ENCODE measurements around the gene ZFAND4. TPM values are rescaled to one million over a fixed set of nuclear protein-coding genes. Genes with fewer than 3 reads are reported as not detected.

Gene ZFAND4
- total and polyA plus RNA-seq, 9 of the 15 experiments (the other 6 are each of a cell fraction or from before 2014, with no cell fraction given): 0.42 to 3.0 (median 1.5) TPM

GRCh38 chr10:45580371-45581215 is 92.0 kb downstream of the ZFAND4 start:
- Histone ChIP-seq H4K20me1 (replicated peaks; ENCODE audit: control insufficient read depth, insufficient read depth, low read length) (no peaks in the 10 kb centered on the region), H3K9ac (ENCODE audit: insufficient read depth in 1 of 2, low read depth in 2 of 2, low read length in 2 of 2) (peak overlapping the region; percentile 49 to 77; a peak in 3 of 4 replicates), H3K4me1 (replicated peaks in 1 of 2; ENCODE audit: control insufficient read depth in 2 of 2, insufficient read depth in 2 of 2, low read length in 2 of 2) (peaks cover 6 to 29% of the 10 kb centered on the region in 2 experiments), H3K36me3 (ENCODE audit: control insufficient read depth, insufficient read depth, low read length) (no peaks in the 10 kb centered on the region), H3K4me3 (peak overlapping the region; percentile 8; the same call in 1 of the 2 replicates), H3K79me2 (ENCODE audit: control insufficient read depth, insufficient read depth, low read length) (peaks cover 66% of the 10 kb centered on the region), H3K27me3 (ENCODE audit: control insufficient read depth in 2 of 2, insufficient read depth in 2 of 2, low read length in 2 of 2) (no peaks in the 10 kb centered on the region), H3K9me1 (ENCODE audit: control insufficient read depth, insufficient read depth, low read length) (no peaks in the 10 kb centered on the region), H3K27ac (ENCODE audit: extremely low read depth, low read depth, low read length) (peak overlapping the region; percentile 62), H3K4me2 (ENCODE audit: insufficient read depth, low read length) (peak overlapping the region; percentile 79), H3K9me3 (replicated peaks; ENCODE audit: control insufficient read depth, insufficient read depth, low read depth, low read length) (no peaks in the 10 kb centered on the region), H2AFZ (ENCODE audit: low read depth, low read length) (peak overlapping the region; percentile 42)
- POLR2A ChIA-PET: interaction anchor here (0.8 to 3.0 kb wide), 7 partner anchors 12 to 345 kb away, joined by 3 to 22 read pairs (median 4); no protein-coding TSS in a partner anchor
- WGBS (ENCODE audit: insufficient coverage, low coverage, missing lambda C conversion rate): 10% methylated on average over 8 of the region's 8 CpGs
- intact Hi-C loops (cut with micrococcal nuclease) (loop anchor here (2.0 kb wide), 1 partner anchor 110 kb away; no protein-coding TSS in a partner anchor), in situ Hi-C loops (cut with MboI) (no loop called here)
- DNase-seq (ENCODE audit: extremely low read depth in 1 of 4, low spot score in 3 of 4): peak in 2 of 4 experiments; percentile 27 to 38
- peak; percentile 72 for ATAC-seq
- no peak for FAIRE-seq
- CTCF ChIA-PET (ENCODE audit: low intra/inter-chr PET ratio): no interaction called here
- BruUV-seq (replicated peaks): no TSS peak
- TF ChIP-seq MEF2A (IDR thresholded peaks at IDR 0.05; ENCODE audit: control insufficient read depth, low read depth, low read length): no peak
- TF ChIP-seq CEBPG (CRISPR knock-in tag; IDR thresholded peaks at IDR 0.05): no peak
- no peak for TF ChIP-seq CEBPG (tag; conservative IDR thresholded peaks at IDR 0.05 in 1 of 2, IDR thresholded peaks at IDR 0.05 in 1 of 2)
- TF ChIP-seq ELF4 (CRISPR knock-in tag; IDR thresholded peaks at IDR 0.05): no peak
- TF ChIP-seq FOXA3 (CRISPR knock-in tag; conservative IDR thresholded peaks at IDR 0.05 in 1 of 2, IDR thresholded peaks at IDR 0.05 in 1 of 2): no peak
- no peak for TF ChIP-seq UBTF (IDR thresholded peaks at IDR 0.05; ENCODE audit: borderline replicate concordance in 1 of 2, low read depth in 2 of 2, low read length in 2 of 2)
- no peak for TF ChIP-seq ZBTB33 (CRISPR knock-in tag; IDR thresholded peaks at IDR 0.05)
- no peak for TF ChIP-seq ZNF695 (CRISPR knock-in tag; IDR thresholded peaks at IDR 0.05)
- no peak for TF ChIP-seq MAFF (IDR thresholded peaks at IDR 0.05; ENCODE audit: low read length)
- no peak for TF ChIP-seq GATAD2A (IDR thresholded peaks at IDR 0.05)
- no peak for TF ChIP-seq ELF1 (tag; IDR thresholded peaks at IDR 0.05)
- no peak for TF ChIP-seq TEAD1 (CRISPR knock-in tag; IDR thresholded peaks at IDR 0.05)
- no peak for TF ChIP-seq NR2C1 (IDR thresholded peaks at IDR 0.05)
- TF ChIP-seq NR2C1 (tag; IDR thresholded peaks at IDR 0.05): no peak
- no peak for TF ChIP-seq TFE3 (CRISPR knock-in tag; IDR thresholded peaks at IDR 0.05)
- no peak for TF ChIP-seq ZNF561 (CRISPR knock-in tag; conservative IDR thresholded peaks at IDR 0.05)
